Right ventricle myocardium inferior (tissue), 1 donor: ENCODE data around the gene SPDYE1. TPM values are rescaled to one million over a fixed set of nuclear protein-coding genes. Genes with fewer than 3 reads are reported as not detected.
"Not testable (repeated sequence)": the region's sequence is repeated elsewhere in the genome, so short reads cannot be mapped to it uniquely, and the experiment has no call there.

Experiments used
- ATAC-seq: fragments of 200-7000 bp; cut with Tn5 transposase; one replicate; pipeline ENCODE4 v1.9.1; 2020; ENCODE audit warnings: mild to moderate bottlenecking, moderate library complexity
- DNase-seq: peaks from one replicate; pipeline ENCODE4 v3.0.0; 2021; ENCODE audit errors: missing footprints
- intact Hi-C: fragments of 100-400 bp; cut with DNase I; formaldehyde crosslinking; loops from one replicate; pipeline ENCODE4 v1.11.0; 2022
- total RNA-seq: library from RNA; stranded (reverse); fragmentation: NEBNext Ultra II Directional; extraction: Animal tissue kit (Norgen Biotek cat#: 25700); gene quantifications from one replicate; pipeline ENCODE4 v1.2.1, GENCODE V29; 2021
- donor health status: DM: no; HTN: yes; CAD: no; lungs with severe emphysema.

Gene SPDYE1
- total RNA-seq, 1 donor from 2014 or later = not detected

GRCh38 chr7:43987476-43987875 lies 10.2 kb upstream of the SPDYE1 start:
- DNase-seq, intact Hi-C loops, ATAC-seq: not testable (repeated sequence)

GRCh38 chr7:43990011-43990585 lies 7.6 kb upstream of the SPDYE1 start:
- DNase-seq, intact Hi-C loops: not testable (repeated sequence)
- ATAC-seq = peak; percentile 14

DNA sequence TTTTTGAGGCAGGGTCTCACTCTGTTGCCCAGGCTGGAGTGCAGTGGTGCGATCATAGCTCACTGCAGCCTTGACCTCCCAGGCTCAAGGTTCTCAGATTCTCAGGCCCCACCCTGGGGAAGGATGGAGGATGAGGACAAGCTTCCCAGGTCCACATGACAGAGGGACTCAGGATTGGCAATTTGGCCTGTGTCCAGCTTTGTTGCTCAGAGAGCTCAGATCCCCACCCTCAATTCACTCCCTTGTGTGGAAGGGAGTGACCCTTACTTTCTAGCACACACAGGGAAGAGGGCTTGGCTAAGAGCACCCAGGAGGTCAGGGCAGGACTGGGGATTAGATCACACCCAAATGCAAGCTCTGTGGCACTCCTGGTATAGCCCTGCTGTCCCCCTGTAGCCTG lies 6.9 kb upstream of the SPDYE1 start:
- intact Hi-C loops, DNase-seq: not testable (repeated sequence)
- ATAC-seq = peak; percentile 23

DNA sequence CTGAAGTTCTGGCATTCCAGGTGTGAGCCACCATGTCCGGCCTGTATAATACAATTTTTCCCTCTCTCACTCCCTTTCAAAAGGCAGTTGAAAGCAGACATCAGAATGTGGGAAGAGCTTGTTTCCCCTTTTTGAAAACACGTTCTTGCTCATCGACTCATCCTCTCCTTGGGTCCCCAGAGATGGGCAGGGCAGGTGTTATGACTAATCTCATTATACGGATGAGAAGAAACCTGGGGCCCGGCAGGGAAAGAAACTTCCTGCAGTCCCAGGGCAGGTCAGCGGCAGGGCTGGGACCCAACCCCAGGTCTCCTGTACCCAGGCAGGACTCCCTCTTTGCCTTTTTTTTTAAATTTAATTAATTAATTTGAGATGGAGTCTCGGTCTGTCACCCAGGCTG lies 4.8 kb upstream of the SPDYE1 start:
- intact Hi-C loops, ATAC-seq, DNase-seq: not testable (repeated sequence)

DNA sequence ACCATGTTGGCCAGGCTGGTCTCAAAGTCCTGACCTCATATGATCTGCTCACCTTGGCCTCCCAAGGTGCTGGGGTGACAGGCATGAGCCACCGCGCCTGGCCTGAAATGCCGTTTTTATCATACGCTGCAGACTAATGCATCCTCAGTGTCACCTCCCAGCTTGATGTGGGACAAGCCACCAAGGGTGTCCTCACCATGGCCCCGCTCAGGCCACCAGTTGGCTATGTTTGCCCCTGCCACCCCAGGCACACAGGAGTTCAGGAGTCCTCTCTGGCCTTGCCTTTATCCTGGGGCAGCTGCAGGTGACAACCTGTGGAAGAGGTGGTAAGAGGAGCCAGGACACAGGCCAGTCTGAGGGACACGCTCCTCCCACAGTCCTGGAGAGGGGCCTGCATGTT lies 3.0 kb upstream of the SPDYE1 start:
- DNase-seq, intact Hi-C loops: not testable (repeated sequence)
- ATAC-seq = peak; percentile 18

DNA sequence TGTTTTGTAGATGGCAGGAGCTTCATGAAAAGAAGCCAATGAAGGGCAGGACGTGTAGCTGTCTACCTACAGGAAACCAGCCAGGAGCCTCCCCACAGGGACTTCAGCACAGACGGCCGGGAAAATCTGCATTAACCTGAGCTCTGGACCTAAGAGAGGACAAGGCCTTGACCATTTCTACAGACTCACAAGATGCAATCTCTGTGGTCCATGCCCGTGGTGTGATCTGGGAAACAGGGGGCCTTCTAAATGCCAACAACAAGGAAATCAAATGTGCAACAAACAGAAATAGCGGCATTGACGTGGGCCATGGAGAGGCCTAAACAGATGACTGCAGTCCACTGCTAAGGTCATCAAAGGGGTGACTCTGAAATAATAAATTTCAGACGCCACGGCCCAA lies 14.4 kb downstream of the SPDYE1 start:
- intact Hi-C loops = not testable (repeated sequence)

DNA sequence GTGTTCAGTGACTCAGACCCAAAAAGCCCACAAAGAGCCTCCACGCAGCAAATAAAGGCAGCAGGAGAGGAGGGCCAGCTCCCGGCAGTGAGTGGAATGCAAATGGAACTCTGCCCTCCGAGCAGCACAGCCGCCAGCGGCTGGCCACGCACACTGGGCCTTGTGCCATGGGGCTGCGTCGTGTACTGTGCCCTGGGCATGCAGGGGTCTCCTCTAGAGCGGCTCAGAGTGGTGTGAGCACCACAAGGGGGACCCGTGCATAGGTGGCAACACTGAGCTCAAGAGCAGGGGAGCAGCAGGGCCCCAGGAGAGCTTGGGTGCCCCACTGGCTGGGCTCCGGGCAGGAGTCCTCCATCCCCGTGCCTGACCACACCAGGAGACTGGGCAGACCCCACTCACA lies 17.4 kb downstream of the SPDYE1 start:
- intact Hi-C loops, ATAC-seq, DNase-seq: not testable (repeated sequence)

More for the DNA sequence above, 14.4 kb downstream of the SPDYE1 start:
- not testable (repeated sequence) for ATAC-seq, DNase-seq

GRCh38 chr7:44018857-44019807 lies 21.4 kb downstream of the SPDYE1 start:
- ATAC-seq (peak; percentile 98), DNase-seq (peak; percentile 99)
- intact Hi-C loops = not testable (repeated sequence)

DNA sequence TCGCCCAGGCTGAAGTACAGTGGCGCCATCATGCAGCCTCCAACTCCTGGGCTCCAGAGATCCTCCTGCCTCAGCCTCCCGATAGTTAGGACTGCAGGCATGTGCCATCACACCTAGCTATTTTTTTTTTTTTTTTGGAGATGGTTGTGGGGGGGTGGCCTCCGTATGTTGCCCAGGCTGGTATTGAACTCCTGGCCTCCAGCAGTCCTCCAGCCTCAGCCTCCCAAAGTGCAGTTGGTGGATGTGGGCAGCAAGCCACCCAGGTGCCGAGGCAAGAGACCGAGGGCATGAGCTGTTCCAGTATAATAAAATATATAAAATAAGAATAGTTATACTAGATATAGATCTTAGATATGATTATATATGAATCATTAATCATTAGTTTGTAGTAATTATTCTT lies 22.1 kb downstream of the SPDYE1 start:
- intact Hi-C loops, ATAC-seq, DNase-seq: not testable (repeated sequence)

DNA sequence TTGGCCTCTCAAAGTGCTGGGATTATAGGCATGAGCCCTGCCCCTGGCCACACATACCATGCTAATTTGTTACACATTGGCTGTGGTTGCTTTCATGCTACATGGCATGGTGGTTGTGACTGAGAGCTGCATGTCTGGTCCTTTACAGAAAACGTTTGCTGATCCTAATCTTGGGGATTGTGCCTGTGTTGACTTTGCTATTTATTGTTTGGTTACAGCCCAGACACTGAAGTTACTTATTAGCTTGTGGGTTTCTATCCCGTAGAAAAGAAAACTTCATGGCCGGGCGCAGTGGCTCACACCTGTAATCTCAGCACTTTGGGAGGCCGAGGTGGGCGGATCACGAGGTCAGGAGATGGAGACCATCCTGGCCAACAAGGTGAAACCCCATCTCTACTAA lies 24.4 kb downstream of the SPDYE1 start:
- ATAC-seq, intact Hi-C loops, DNase-seq: not testable (repeated sequence)

DNA sequence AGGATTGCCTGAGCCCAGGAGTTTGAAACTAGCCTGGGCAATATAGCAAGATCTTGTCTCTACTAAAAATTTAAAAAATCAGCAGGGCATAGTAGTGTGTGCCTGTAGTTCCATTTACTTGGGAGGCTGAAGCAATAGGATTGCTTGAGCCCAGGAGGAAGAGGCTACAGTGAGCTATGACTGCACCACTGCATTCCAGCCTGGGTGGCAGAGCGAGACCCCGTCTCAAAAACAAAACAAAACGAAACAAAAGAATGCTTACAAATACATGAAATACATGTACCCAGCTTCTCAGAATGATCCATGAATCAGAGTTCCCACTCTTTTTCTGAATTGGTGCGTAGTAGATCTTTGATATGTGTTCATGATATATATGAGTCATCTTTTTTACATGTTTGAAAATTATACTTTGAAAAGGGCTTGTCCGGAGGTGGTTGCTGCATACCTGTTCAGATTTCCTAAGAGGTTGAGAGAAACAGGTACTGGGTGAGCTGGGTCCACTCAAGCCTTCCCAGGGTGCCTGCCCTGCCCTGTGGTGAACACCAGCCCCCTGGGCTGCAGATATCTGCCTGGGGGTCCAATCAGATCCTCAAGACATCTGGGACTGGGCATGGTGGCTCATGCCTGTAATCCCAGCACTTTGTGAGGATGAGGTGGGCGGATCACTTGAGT lies 25.2 kb downstream of the SPDYE1 start:
- ATAC-seq, DNase-seq, intact Hi-C loops: not testable (repeated sequence)

DNA sequence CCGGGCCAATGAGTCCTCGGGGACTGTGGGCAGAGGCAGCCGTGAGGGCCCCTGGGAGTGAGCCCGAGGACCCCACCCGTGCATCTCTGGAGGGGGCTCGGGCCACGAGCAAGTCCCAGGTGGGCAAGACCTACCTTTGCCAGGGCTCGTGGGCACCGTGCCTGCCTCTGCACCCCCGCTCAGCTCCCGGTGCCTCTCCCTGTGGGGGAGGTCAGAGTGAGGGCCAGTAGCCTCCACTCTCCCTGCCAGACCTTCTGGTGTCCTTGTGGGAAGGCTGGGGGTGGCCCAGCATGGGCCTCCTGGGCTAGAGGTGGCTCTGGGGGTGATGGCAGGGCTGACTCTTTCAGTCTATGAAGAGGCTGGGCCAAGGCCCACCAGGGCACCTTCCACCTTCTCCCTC lies 31.7 kb downstream of the SPDYE1 start:
- ATAC-seq, DNase-seq, intact Hi-C loops: not testable (repeated sequence)

DNA sequence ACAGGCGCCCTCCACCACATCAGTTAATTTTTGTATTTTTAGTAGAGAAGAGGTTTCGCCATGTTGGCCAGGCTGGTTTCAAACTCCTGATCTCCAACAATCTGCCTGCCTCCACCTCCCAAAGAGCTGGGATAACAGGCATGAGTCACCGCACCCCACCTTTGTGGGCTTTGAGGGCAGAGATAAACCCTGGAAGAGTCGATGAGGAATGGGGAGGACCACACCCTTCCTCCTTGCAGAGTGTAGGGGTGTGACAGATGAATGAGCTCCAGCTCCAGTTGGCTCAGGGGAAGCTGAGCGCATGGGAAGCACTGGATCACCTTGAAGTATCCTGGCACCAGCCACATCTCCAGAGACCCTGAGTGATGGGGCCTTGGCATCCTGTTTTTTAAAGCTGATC lies 32.3 kb downstream of the SPDYE1 start:
- intact Hi-C loops, DNase-seq, ATAC-seq: not testable (repeated sequence)

DNA sequence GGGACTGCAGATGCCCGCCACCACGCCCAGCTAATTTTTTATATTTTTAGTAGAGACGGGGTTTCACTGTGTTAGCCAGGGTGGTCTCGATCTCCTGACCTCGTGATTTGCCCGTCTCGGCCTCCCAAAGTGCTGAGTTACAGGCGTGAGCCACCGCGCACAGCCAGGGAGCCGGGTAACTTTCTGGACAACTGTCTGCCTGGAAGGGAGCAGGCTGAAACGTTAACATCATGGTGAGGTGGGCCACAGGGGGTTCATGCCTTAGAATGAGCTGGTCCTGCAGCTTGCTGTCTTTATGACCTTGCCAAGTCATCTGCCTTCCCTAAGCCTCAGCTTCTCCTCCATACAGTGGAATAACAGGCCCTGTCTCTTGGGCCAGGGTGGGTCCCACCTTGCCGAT lies 33.6 kb downstream of the SPDYE1 start:
- DNase-seq, ATAC-seq, intact Hi-C loops: not testable (repeated sequence)

DNA sequence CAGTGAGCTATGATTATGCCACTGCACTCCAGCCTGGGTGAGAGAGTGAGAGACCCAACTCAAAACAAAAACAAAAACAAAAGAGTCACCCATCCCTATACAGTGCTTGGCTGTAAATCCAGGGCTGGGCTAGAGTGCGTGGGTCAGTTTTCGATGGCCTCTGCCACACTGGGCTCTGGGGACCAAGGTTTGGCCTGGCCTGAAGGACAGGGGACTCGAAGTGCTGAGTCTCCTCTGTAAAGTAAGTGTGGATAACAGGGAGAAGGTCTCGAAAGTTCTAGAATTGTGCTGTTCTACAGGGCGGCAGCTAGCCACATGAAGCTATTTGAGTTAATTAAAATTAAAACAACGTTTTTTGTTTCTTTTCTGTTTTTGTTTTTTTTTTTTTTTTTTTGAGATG lies 34.3 kb downstream of the SPDYE1 start:
- ATAC-seq, intact Hi-C loops, DNase-seq: not testable (repeated sequence)

- DNase-seq, ATAC-seq, intact Hi-C loops: not testable (repeated sequence)
Observed at GRCh38 chr7:44033971-44034844, 36.5 kb downstream of the SPDYE1 start.

DNA sequence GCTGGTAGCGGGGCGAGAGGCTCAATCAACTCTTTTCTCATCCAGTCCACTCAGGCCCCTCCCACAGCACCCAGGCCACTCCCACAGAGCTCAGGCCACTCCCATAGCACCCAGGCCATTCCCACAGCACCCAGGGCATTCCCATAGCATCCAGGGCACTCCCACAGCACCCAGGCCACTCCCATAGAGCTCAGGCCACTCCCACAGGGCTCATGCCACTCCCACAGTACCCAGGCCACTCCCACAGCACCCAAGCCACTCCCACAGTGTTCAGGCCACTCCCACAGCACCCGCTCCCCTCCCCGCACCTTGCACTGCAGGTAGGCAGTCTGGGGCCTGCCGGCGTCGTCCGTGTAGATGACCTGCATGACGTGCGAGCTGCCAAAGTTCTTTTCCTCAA lies 38.7 kb downstream of the SPDYE1 start:
- ATAC-seq, DNase-seq: not testable (repeated sequence)

GRCh38 chr7:44037951-44038350 lies 40.3 kb downstream of the SPDYE1 start:
- ATAC-seq, intact Hi-C loops: not testable (repeated sequence)

More for the DNA sequence above, 38.7 kb downstream of the SPDYE1 start:
- intact Hi-C loops = not testable (repeated sequence)

More at GRCh38 chr7:44037951-44038350, 40.3 kb downstream of the SPDYE1 start:
- DNase-seq = not testable (repeated sequence)
